Thyroid gland (tissue), 4 donors: ENCODE measurements around the gene RARRES2. TPM values are rescaled to one million over a fixed set of nuclear protein-coding genes. Genes with fewer than 3 reads are reported as not detected.

Source experiments
- DNase-seq, 2 donors: peaks; one replicate each; pipeline ENCODE4 v3.0.0-alpha.2; 2019
- H3K27ac ChIP-seq, 3 donors: fragments of 200-600 bp; sonication (generic); 1 replicate in 2 of 3; 2 replicates in 1 of 3; pipeline ENCODE4 v1.5.1; 2016 to 2019; ENCODE audit warnings: mild to moderate bottlenecking in 1 of 3, moderate library complexity in 1 of 3
- H3K27me3 ChIP-seq: fragments of 200-600 bp; sonication (generic); one replicate; pipeline ENCODE4 v1.5.1; 2019
- H3K36me3 ChIP-seq, 2 donors: fragments of 200-600 bp; sonication (generic); one replicate each; pipeline ENCODE4 v1.5.1; 2016 to 2019
- H3K4me1 ChIP-seq, 2 donors: fragments of 200-600 bp; sonication (generic); one replicate each; pipeline ENCODE4 v1.5.1; 2017 to 2019
- H3K4me3 ChIP-seq, 3 donors: fragments of 200-600 bp; sonication (generic); replicated peaks in 1 of 3; 1 replicate in 2 of 3; 2 replicates in 1 of 3; pipeline ENCODE4 v1.5.1; 2016; ENCODE audit warnings: mild to moderate bottlenecking in 1 of 3
- H3K9me3 ChIP-seq: fragments of 200-600 bp; sonication (generic); one replicate; pipeline ENCODE4 v1.5.1; 2017
- CTCF ChIP-seq, 6 experiments: fragments of 200-600 bp in 3 of 6; fragments of 450-650 bp in 3 of 6; sonication (generic) in 3 of 6; IDR thresholded peaks; one replicate each; pipeline ENCODE4 v1.5.1; 2016 to 2019; ENCODE audit warnings: antibody characterized with exemption in 6 of 6, mild to moderate bottlenecking in 2 of 6, inconsistent platforms in 1 of 6, moderate library complexity in 1 of 6
- POLR2A ChIP-seq, 2 donors: fragments of 450-650 bp; IDR thresholded peaks; one replicate each; pipeline ENCODE4 v1.6.1; 2017; ENCODE audit warnings: antibody characterized with exemption in 2 of 2, mild to moderate bottlenecking in 2 of 2, moderate library complexity in 1 of 2
- WGBS, 2 donors: methylation state at CpG; one replicate each; pipeline ENCODE4 v1.1.5; 2017; 5-methylcytosine and 5-hydroxymethylcytosine counted together
- intact Hi-C: fragments of 100-400 bp; cut with DNase I; formaldehyde crosslinking; loops from one replicate; pipeline ENCODE4 v1.15.1; 2023
- total RNA-seq, 4 donors: library from RNA; depleted of rRNA; stranded (reverse); fragments of >200 nt; gene quantifications; one replicate each; pipeline ENCODE4 v1.2.3, GENCODE V29; 2016

RARRES2 gene
- total RNA-seq, 4 donors from 2014 or later: 22.2 to 137 (median 54.8) TPM

- TF ChIP-seq POLR2A (IDR thresholded peaks at IDR 0.05) (no peak), CTCF (IDR thresholded peaks at IDR 0.05) (no peak)
- H3K4me3 ChIP-seq: peak overlapping the region in 2 of 3 donors; percentile 82 to 96
- peak overlapping the region; percentile 92 to 98 (median 93) for H3K27ac ChIP-seq
- WGBS, 2 donors: 52 to 57% methylated on average over 8 of the region's 8 CpGs
- DNase-seq: no peak
- no peaks in the 10 kb centered on the region for H3K27me3 ChIP-seq
- H3K4me1 ChIP-seq: peaks cover 10 to 25% of the 10 kb centered on the region in 2 donors
- H3K36me3 ChIP-seq: peaks cover 12 to 15% of the 10 kb centered on the region in 2 donors
- no peaks in the 10 kb centered on the region for H3K9me3 ChIP-seq
- intact Hi-C loops: no loop called here
Observed at GRCh38 chr7:150367677-150368095, 26.3 kb upstream of the RARRES2 start.

- TF ChIP-seq CTCF (IDR thresholded peaks at IDR 0.05) (no peak), POLR2A (IDR thresholded peaks at IDR 0.05) (no peak)
- H3K27ac ChIP-seq: no peak overlapping the region
- H3K36me3 ChIP-seq: no peaks in the 10 kb centered on the region
- no peak for DNase-seq
- no peaks in the 10 kb centered on the region for H3K9me3 ChIP-seq
- WGBS, 2 donors: 73 to 80% methylated on average over 5 of the region's 5 CpGs
- H3K4me1 ChIP-seq: peaks cover 10 to 22% of the 10 kb centered on the region in 2 donors
- no peaks in the 10 kb centered on the region for H3K27me3 ChIP-seq
- intact Hi-C loops: no loop called here
- no peak overlapping the region for H3K4me3 ChIP-seq
Observed at GRCh38 chr7:150365673-150366398, 24.4 kb upstream of the RARRES2 start.

GRCh38 chr7:150365194-150365593, 23.8 kb upstream of the RARRES2 start:
- H3K4me3 ChIP-seq: no peak overlapping the region
- no peaks in the 10 kb centered on the region for H3K36me3 ChIP-seq
- DNase-seq: no peak
- TF ChIP-seq CTCF (IDR thresholded peaks at IDR 0.05) (no peak), POLR2A (IDR thresholded peaks at IDR 0.05) (no peak)
- H3K9me3 ChIP-seq: no peaks in the 10 kb centered on the region
- H3K27me3 ChIP-seq: no peaks in the 10 kb centered on the region
- intact Hi-C loops: no loop called here
- 57 to 76% methylated on average over 10 of the region's 10 CpGs for WGBS, 2 donors
- no peak overlapping the region for H3K27ac ChIP-seq
- peaks cover 8 to 16% of the 10 kb centered on the region in 2 donors for H3K4me1 ChIP-seq

- intact Hi-C loops: no loop called here
- no peak for TF ChIP-seq POLR2A (IDR thresholded peaks at IDR 0.05)
- TF ChIP-seq CTCF (IDR thresholded peaks at IDR 0.05): no peak
- H3K4me1 ChIP-seq: peaks cover 0 to 8% of the 10 kb centered on the region in 2 donors
- H3K27ac ChIP-seq: no peak overlapping the region
- no peaks in the 10 kb centered on the region for H3K27me3 ChIP-seq
- 83 to 93% methylated on average over 5 of the region's 5 CpGs for WGBS, 2 donors
- H3K9me3 ChIP-seq: no peaks in the 10 kb centered on the region
- H3K4me3 ChIP-seq: no peak overlapping the region
- H3K36me3 ChIP-seq: no peaks in the 10 kb centered on the region
- no peak for DNase-seq
Observed at GRCh38 chr7:150363872-150364271, 22.4 kb upstream of the RARRES2 start.

GRCh38 chr7:150363370-150363769, 21.9 kb upstream of the RARRES2 start:
- intact Hi-C loops: no loop called here
- Histone ChIP-seq H3K4me1 (peaks cover 0 to 8% of the 10 kb centered on the region in 2 donors), H3K27ac (no peak overlapping the region), H3K9me3 (no peaks in the 10 kb centered on the region), H3K4me3 (no peak overlapping the region), H3K36me3 (no peaks in the 10 kb centered on the region), H3K27me3 (no peaks in the 10 kb centered on the region)
- 90 to 96% methylated on average over 4 of the region's 4 CpGs for WGBS, 2 donors
- no peak for DNase-seq
- TF ChIP-seq POLR2A (IDR thresholded peaks at IDR 0.05): no peak
